SK-N-SH treated with all-trans-retinoic acid at 6 μM for 48 hours (cell line): ENCODE measurements around the gene DCAF5.

Experiments used
- GLIS3 ChIP-seq: fragments of 250-450 bp; sonication (Bioruptor Pico); IDR thresholded peaks from 2 replicates; pipeline ENCODE4 v1.5.0; 2020; ENCODE audit warnings: mild to moderate bottlenecking, moderate library complexity
- RARB ChIP-seq: fragments of 250-450 bp; sonication (Bioruptor Pico); IDR thresholded peaks from 2 replicates; pipeline ENCODE4 v1.8.0; 2021; ENCODE audit warnings: mild to moderate bottlenecking, moderate library complexity

GRCh38 chr14:69073915-69074314 lies 79.0 kb downstream of the DCAF5 start:
- TF ChIP-seq GLIS3 (CRISPR knock-in tag) = no peak
- no peak for TF ChIP-seq RARB (CRISPR knock-in tag)
